HepG2 (cell line): Measurements from ENCODE around the gene MAGI1. TPM values are rescaled to one million over a fixed set of nuclear protein-coding genes. Genes with fewer than 3 reads are reported as not detected.

Source experiments
- ATAD3A ChIP-seq: sonication (generic); formaldehyde crosslinking; IDR thresholded peaks from 2 replicates; pipeline ENCODE4 v1.4.0; 2020; ENCODE audit warnings: missing genetic modification reagents
- ATF7-NPFF ChIP-seq: sonication (generic); formaldehyde crosslinking; IDR thresholded peaks from 2 replicates; pipeline ENCODE4 v1.8.1; 2023; ENCODE audit warnings: mild to moderate bottlenecking, low read depth, missing genetic modification reagents, moderate library complexity
- BHLHE40 ChIP-seq: IDR thresholded peaks from 2 replicates; pipeline ENCODE4 v1.6.1; 2011; ENCODE audit warnings: low read length, improper control_type of control experiment
- DRAP1 ChIP-seq: IDR thresholded peaks from 2 replicates; pipeline ENCODE4 v1.6.1; 2016; ENCODE audit warnings: missing genetic modification reagents, missing compliant biosample characterization
- MED1 ChIP-seq: sonication (generic); formaldehyde crosslinking; IDR thresholded peaks from 2 replicates; pipeline ENCODE4 v1.4.0; 2020; ENCODE audit warnings: missing genetic modification reagents
- NFE2 ChIP-seq: sonication (generic); formaldehyde crosslinking; IDR thresholded peaks from 2 replicates; pipeline ENCODE4 v1.4.0; 2020; ENCODE audit warnings: missing genetic modification reagents
- ONECUT2 ChIP-seq: sonication (generic); formaldehyde crosslinking; IDR thresholded peaks from 2 replicates; pipeline ENCODE4 v1.4.0; 2020; ENCODE audit warnings: missing genetic modification reagents
- PCBP1 ChIP-seq: fragments of 200-400 bp; formaldehyde crosslinking; IDR thresholded peaks from 2 replicates; pipeline ENCODE4 v1.6.1; 2017; ENCODE audit warnings: mild to moderate bottlenecking, low read depth, low read length, borderline replicate concordance
- SNAPC4 ChIP-seq: sonication (generic); formaldehyde crosslinking; IDR thresholded peaks from 2 replicates; pipeline ENCODE4 v1.4.0; 2020; ENCODE audit warnings: mild to moderate bottlenecking, missing genetic modification reagents
- STAT6 ChIP-seq: sonication (generic); formaldehyde crosslinking; IDR thresholded peaks from 2 replicates; pipeline ENCODE4 v1.4.0; 2020; ENCODE audit warnings: missing genetic modification reagents, mild to moderate bottlenecking, borderline replicate concordance
- THAP11 ChIP-seq: IDR thresholded peaks from 2 replicates; pipeline ENCODE4 v1.6.1; 2016; ENCODE audit warnings: missing biosample characterization, missing genetic modification reagents
- TIGD3 ChIP-seq: sonication (generic); formaldehyde crosslinking; IDR thresholded peaks from 2 replicates; pipeline ENCODE4 v1.5.1; 2020; ENCODE audit warnings: mild to moderate bottlenecking, missing genetic modification reagents, borderline replicate concordance
- ZFP36L2 ChIP-seq: sonication (generic); formaldehyde crosslinking; IDR thresholded peaks from 2 replicates; pipeline ENCODE4 v1.4.0; 2020; ENCODE audit warnings: missing genetic modification reagents
- ZMYM2 ChIP-seq: sonication (generic); formaldehyde crosslinking; IDR thresholded peaks from 2 replicates; pipeline ENCODE4 v1.8.0; 2022; ENCODE audit warnings: mild to moderate bottlenecking, missing genetic modification reagents
- ZNF503 ChIP-seq: sonication (generic); formaldehyde crosslinking; IDR thresholded peaks from 2 replicates; pipeline ENCODE4 v1.4.0; 2020; ENCODE audit warnings: missing genetic modification reagents
- ZNF557 ChIP-seq: sonication (generic); formaldehyde crosslinking; IDR thresholded peaks from 2 replicates; pipeline ENCODE4 v1.4.0; 2020; ENCODE audit warnings: missing genetic modification reagents
- ZNF614 ChIP-seq: IDR thresholded peaks from 2 replicates; pipeline ENCODE4 v1.6.1; 2018; ENCODE audit warnings: missing biosample characterization, missing genetic modification reagents, inconsistent platforms, borderline replicate concordance
- ZNF720 ChIP-seq: sonication (generic); formaldehyde crosslinking; IDR thresholded peaks from 2 replicates; pipeline ENCODE4 v1.4.0; 2020; ENCODE audit warnings: missing genetic modification reagents
- ZNF772 ChIP-seq: sonication (generic); formaldehyde crosslinking; IDR thresholded peaks from 2 replicates; pipeline ENCODE4 v1.5.0; 2020; ENCODE audit warnings: mild to moderate bottlenecking, missing genetic modification reagents
- polyA plus RNA-seq, 8 experiments: library from polyadenylated mRNA; depleted of rRNA in 3 of 8; stranded (reverse) in 7 of 8; unstranded in 1 of 8; fragments of >200 nt; fragmentation: Illumina TruSeq in 4 of 8; extraction: Trizol in 4 of 8; gene quantifications; 2 replicates each; pipeline versions ENCODE4 v1.2.1 to v1.2.3, GENCODE V29; 2011 to 2016; ENCODE audit warnings: low read depth in 4 of 8, missing spikeins in 1 of 8, mixed read lengths in 1 of 8; ENCODE audit not compliant: insufficient read depth in 1 of 8
- total RNA-seq, 5 experiments: library from RNA; depleted of rRNA; stranded (reverse); fragments of >200 nt; fragmentation: Illumina TruSeq; extraction: Trizol; gene quantifications; 2 replicates each; pipeline ENCODE4 v1.2.3, GENCODE V29; 2016; ENCODE audit warnings: low read depth in 1 of 5

The MAGI1 gene
- total and polyA plus RNA-seq, 2 of the 13 experiments (the other 11 are each of a cell fraction or from before 2014, with no cell fraction given), result 22.2 to 26.0 TPM

- no peak for TF ChIP-seq SNAPC4
- TF ChIP-seq ZNF614 (CRISPR knock-in tag), result peak; percentile 32; the same call in 1 of the 2 replicates
- no peak for TF ChIP-seq NFE2 (CRISPR knock-in tag)
- TF ChIP-seq PCBP1, result no peak
- no peak for TF ChIP-seq TIGD3 (CRISPR knock-in tag)
- TF ChIP-seq ZNF720 (CRISPR knock-in tag), result no peak
- TF ChIP-seq ZFP36L2 (CRISPR knock-in tag), result no peak
- TF ChIP-seq ZNF557 (CRISPR knock-in tag), result 0 out of 2 replicates have a peak, but pooled peaks have one; percentile 46
- no peak for TF ChIP-seq ZMYM2
- TF ChIP-seq BHLHE40, result no peak
- TF ChIP-seq ATF7-NPFF (CRISPR knock-in tag), result no peak
- TF ChIP-seq ATAD3A (CRISPR knock-in tag), result no peak
- TF ChIP-seq DRAP1 (CRISPR knock-in tag), result no peak
- 0 out of 2 replicates have a peak, but pooled peaks have one; percentile 48 for TF ChIP-seq STAT6 (CRISPR knock-in tag)
- 0 out of 2 replicates have a peak, but pooled peaks have one; percentile 18 for TF ChIP-seq THAP11 (CRISPR knock-in tag)
- TF ChIP-seq ZNF503 (CRISPR knock-in tag), result no peak
- TF ChIP-seq ZNF772 (CRISPR knock-in tag), result no peak
- TF ChIP-seq MED1 (CRISPR knock-in tag), result peak; percentile 82
- 0 out of 2 replicates have a peak, but pooled peaks have one; percentile 28 for TF ChIP-seq ONECUT2
Measured at GRCh38 chr3:65955792-65956477, 82.8 kb downstream of the MAGI1 start (continued).
